GM12891 (cell line): ENCODE results near the gene SLC25A44.
"Not testable (repeated sequence)": the region's sequence is repeated elsewhere in the genome, so short reads cannot be mapped to it uniquely, and the experiment has no call there.

ENCODE experiments used
- PAX5 ChIP-seq: IDR thresholded peaks from 2 replicates; pipeline ENCODE4 v1.6.1; 2011; ENCODE audit warnings: low read length, moderate library complexity, mild to moderate bottlenecking; ENCODE audit not compliant: insufficient read depth, severe bottlenecking
- POLR2A ChIP-seq: IDR thresholded peaks from 2 replicates; pipeline ENCODE4 v1.6.1; 2011; ENCODE audit warnings: low read depth, low read length, control low read depth
- POLR2AphosphoS5 ChIP-seq: IDR thresholded peaks from 2 replicates; pipeline ENCODE4 v1.6.1; 2011; ENCODE audit warnings: low read depth, low read length, control low read depth
- SPI1 ChIP-seq: IDR thresholded peaks from 2 replicates; pipeline ENCODE4 v1.6.1; 2011; ENCODE audit warnings: low read depth, low read length, control low read depth
- TAF1 ChIP-seq: IDR thresholded peaks from 2 replicates; pipeline ENCODE4 v1.6.1; 2011; ENCODE audit warnings: low read depth, low read length, control low read depth

DNA sequence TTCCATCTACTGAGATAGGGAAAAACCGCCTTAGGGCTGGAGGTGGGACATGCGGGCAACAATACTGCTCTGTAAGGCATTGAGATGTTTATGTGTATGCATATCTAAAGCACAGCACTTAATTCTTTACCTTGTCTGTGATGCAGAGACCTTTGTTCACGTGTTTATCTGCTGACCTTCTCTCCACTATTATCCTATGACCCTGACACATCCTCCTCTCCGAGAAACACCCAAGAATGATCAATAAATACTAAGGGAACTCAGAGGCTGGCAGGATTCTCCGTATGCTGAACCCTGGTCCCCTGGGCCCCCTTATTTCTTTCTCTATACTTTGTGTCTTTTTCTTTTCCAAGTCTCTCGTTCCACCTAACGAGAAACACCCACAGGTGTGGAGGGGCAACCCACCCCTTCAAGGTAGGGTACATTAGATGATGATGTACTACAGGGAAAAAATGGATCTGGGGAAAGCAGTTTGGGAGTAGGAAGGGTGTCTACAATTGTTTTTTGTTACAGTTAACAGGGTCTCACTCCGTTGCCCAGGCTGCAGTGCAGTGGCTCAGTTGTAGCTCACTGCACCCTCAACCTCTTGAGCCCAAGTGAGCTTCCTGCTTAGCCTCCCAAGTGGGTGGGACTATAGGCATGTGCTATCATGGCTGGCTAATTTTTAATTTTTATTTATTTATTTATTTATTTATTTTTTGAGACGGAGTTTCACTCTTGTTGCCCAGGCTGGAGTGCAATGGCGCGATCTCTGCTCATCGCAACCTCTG lies 11.7 kb upstream of the SLC25A44 start:
- not testable (repeated sequence) for TF ChIP-seq POLR2A, SPI1, POLR2AphosphoS5, TAF1, PAX5
